ENCODE data around the gene ENAH.

ENAH gene

DNA sequence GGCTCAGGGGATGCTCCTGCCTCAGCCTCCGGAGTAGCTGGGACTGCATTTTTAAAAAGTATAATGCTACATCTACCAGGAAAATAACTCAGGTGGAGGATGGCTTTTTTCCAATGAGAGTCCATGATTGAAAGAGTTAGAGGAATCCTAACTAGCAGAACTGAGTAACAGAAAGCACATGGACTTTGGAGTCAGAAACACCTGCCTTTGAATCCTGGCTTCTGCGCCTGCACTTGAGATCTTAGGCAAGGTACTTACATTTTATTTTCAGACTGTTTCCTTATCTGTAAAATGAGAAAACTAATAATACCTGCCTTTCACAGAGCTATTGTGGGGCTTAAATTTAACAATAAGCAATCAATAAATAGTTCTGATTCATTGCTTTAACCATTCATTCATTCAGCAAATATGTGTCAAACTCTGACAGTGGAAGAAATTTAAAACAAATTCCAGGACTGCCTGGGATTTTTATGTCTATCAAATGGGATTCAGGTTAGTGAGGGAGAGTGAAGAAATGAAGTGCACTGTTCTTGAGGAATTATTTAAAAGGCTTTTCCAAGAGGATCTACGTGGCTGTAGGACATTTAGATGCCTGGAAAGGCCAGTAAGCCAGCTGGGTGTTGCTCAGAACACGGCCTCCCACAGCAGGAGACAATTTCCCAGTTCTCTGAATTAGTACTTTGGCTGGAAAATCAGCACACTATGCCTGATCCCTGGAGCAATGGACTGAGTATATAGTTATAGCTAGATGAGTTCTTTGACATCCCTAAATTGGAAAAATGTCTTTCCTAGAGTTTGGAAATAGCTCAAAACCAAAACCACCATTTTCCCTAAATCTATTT, 212.3 kb downstream of the ENAH start:
- no peak for DNase-seq (ENCODE audit: low read depth)
- TF ChIP-seq, protein P1, sequence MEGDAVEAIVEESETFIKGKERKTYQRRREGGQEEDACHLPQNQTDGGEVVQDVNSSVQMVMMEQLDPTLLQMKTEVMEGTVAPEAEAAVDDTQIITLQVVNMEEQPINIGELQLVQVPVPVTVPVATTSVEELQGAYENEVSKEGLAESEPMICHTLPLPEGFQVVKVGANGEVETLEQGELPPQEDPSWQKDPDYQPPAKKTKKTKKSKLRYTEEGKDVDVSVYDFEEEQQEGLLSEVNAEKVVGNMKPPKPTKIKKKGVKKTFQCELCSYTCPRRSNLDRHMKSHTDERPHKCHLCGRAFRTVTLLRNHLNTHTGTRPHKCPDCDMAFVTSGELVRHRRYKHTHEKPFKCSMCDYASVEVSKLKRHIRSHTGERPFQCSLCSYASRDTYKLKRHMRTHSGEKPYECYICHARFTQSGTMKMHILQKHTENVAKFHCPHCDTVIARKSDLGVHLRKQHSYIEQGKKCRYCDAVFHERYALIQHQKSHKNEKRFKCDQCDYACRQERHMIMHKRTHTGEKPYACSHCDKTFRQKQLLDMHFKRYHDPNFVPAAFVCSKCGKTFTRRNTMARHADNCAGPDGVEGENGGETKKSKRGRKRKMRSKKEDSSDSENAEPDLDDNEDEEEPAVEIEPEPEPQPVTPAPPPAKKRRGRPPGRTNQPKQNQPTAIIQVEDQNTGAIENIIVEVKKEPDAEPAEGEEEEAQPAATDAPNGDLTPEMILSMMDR (IDR thresholded peaks at IDR 0.05; ENCODE audit: low read depth, low read length, missing control alignments), result no peak
- in situ Hi-C loops (cut with HindIII; ENCODE audit: low sequenced_read_pairs), result no loop called here
- no peak overlapping the region for H3K4me3 ChIP-seq (ENCODE audit: low read depth, low read length)

DNA sequence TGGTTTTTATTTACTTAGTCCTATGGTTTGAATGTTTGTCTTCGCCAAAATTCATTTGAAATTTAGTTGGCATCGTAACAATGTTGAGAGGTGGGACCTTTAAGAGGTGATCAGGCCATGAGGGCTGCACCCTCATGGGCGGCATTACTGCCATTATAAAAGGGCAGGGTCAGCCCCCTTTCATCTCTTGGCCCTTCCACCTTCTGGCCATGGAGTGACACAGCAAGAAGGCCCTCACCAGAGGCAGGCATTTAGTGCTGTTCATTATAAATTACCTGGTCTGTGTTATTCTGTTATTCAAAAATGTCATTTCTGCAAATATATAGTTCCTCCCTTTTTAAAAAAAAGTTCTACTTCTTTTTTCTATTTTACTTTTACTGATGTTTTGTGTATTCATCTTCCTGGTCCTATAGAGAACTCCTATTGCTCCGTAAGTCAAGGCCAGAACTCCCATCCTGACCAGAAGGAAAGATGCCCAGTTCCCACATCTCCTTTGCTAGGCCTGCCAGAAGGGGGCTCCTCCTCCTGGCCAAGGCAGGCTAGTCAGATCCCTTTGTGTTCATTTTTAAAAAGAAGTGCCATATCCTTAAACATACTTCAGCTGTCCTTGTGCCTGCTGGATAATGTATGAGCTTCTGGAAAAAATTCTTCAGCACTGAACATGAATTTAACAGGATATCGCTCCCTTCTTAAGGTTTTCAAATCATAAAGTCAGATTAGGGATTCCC, 215.0 kb downstream of the ENAH start:
- TF ChIP-seq, protein P1 (IDR thresholded peaks at IDR 0.05; ENCODE audit: low read depth, low read length, missing control alignments), result peak; percentile 73
- no peak overlapping the region for H3K4me3 ChIP-seq (ENCODE audit: low read depth, low read length)
- DNase-seq (ENCODE audit: low read depth), result no peak
- in situ Hi-C loops (cut with HindIII; ENCODE audit: low sequenced_read_pairs), result no loop called here

Data from astrocyte of the cerebellum (primary cell).